ENCODE results near the gene MARCKSL1.

- TF ChIP-seq POLR2A (IDR thresholded peaks at IDR 0.05) (no peak), POLR2AphosphoS5 (IDR thresholded peaks at IDR 0.05) (no peak)
- TF ChIP-seq, protein P1, sequence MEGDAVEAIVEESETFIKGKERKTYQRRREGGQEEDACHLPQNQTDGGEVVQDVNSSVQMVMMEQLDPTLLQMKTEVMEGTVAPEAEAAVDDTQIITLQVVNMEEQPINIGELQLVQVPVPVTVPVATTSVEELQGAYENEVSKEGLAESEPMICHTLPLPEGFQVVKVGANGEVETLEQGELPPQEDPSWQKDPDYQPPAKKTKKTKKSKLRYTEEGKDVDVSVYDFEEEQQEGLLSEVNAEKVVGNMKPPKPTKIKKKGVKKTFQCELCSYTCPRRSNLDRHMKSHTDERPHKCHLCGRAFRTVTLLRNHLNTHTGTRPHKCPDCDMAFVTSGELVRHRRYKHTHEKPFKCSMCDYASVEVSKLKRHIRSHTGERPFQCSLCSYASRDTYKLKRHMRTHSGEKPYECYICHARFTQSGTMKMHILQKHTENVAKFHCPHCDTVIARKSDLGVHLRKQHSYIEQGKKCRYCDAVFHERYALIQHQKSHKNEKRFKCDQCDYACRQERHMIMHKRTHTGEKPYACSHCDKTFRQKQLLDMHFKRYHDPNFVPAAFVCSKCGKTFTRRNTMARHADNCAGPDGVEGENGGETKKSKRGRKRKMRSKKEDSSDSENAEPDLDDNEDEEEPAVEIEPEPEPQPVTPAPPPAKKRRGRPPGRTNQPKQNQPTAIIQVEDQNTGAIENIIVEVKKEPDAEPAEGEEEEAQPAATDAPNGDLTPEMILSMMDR (IDR thresholded peaks at IDR 0.05) = no peak
Observed at GRCh38 chr1:32346532-32347157, 10.6 kb upstream of the MARCKSL1 start.
